DOHH2 (cell line): ENCODE results near the gene PLBD2.

Experiments used
- H3F3A ChIP-seq: fragments of 200-600 bp; sonication (generic), shearing (Covaris generic); 2 replicates; pipeline ENCODE4 v1.6.0; 2016; ENCODE audit warnings: antibody characterized with exemption, mild to moderate bottlenecking; ENCODE audit not compliant: control insufficient read depth, insufficient read depth
- H3K27ac ChIP-seq: fragments of 200-600 bp; sonication (generic); 2 replicates; pipeline ENCODE4 v1.5.1; 2014; ENCODE audit warnings: low read depth, mild to moderate bottlenecking, low read length, moderate library complexity
- H3K27me3 ChIP-seq: fragments of 200-600 bp; sonication (generic); 2 replicates; pipeline ENCODE4 v1.6.1; 2014; ENCODE audit warnings: mild to moderate bottlenecking, low read length, mixed read lengths; ENCODE audit not compliant: control insufficient read depth
- H3K36me3 ChIP-seq: fragments of 200-600 bp; sonication (generic); 2 replicates; pipeline ENCODE4 v1.6.1; 2014; ENCODE audit warnings: mild to moderate bottlenecking, low read length, moderate library complexity, mixed read lengths; ENCODE audit not compliant: control insufficient read depth
- H3K4me1 ChIP-seq: fragments of 200-600 bp; sonication (generic); 2 replicates; pipeline ENCODE4 v1.6.1; 2014; ENCODE audit warnings: mild to moderate bottlenecking, low read length, mixed read lengths; ENCODE audit not compliant: control insufficient read depth
- H3K4me2 ChIP-seq: fragments of 200-600 bp; sonication (generic); 2 replicates; pipeline ENCODE4 v1.6.0; 2014; ENCODE audit warnings: mild to moderate bottlenecking, low read length, moderate library complexity
- H3K4me3 ChIP-seq: fragments of 200-600 bp; sonication (generic); 2 replicates; pipeline ENCODE4 v1.5.1; 2014; ENCODE audit warnings: mild to moderate bottlenecking, low read length, mixed read lengths
- H3K79me2 ChIP-seq: fragments of 200-600 bp; sonication (generic); 2 replicates; pipeline ENCODE4 v1.6.1; 2014; ENCODE audit warnings: mild to moderate bottlenecking, low read length, mixed read lengths; ENCODE audit not compliant: control insufficient read depth
- H3K9me2 ChIP-seq: fragments of 200-600 bp; sonication (generic); replicated peaks from 2 replicates; pipeline ENCODE4 v1.6.1; 2014; ENCODE audit warnings: mild to moderate bottlenecking, low read length, mixed read lengths; ENCODE audit not compliant: control insufficient read depth
- H3K9me3 ChIP-seq: fragments of 200-600 bp; sonication (generic); 2 replicates; pipeline ENCODE4 v1.6.1; 2014; ENCODE audit warnings: antibody characterized with exemption, low read length, mixed read lengths; ENCODE audit not compliant: control insufficient read depth, insufficient read depth
- H4K20me1 ChIP-seq: fragments of 200-600 bp; sonication (generic); 2 replicates; pipeline ENCODE4 v1.6.0; 2014; ENCODE audit warnings: low read depth, mild to moderate bottlenecking, antibody characterized with exemption, low read length, moderate library complexity; ENCODE audit not compliant: control insufficient read depth, insufficient read depth
- CTCF ChIP-seq: fragments of 200-600 bp; sonication (generic); IDR thresholded peaks from one replicate; pipeline ENCODE4 v1.5.1; 2014; ENCODE audit warnings: antibody characterized with exemption, mild to moderate bottlenecking, low read depth, low read length; ENCODE audit not compliant: poor library complexity, severe bottlenecking
- EZH2phosphoT487 ChIP-seq: fragments of 200-600 bp; sonication (generic); IDR thresholded peaks from 2 replicates; pipeline ENCODE4 v1.6.1; 2017; ENCODE audit warnings: borderline replicate concordance, mild to moderate bottlenecking, antibody characterized with exemption, low read length, moderate library complexity, mixed read lengths

Gene PLBD2

DNA sequence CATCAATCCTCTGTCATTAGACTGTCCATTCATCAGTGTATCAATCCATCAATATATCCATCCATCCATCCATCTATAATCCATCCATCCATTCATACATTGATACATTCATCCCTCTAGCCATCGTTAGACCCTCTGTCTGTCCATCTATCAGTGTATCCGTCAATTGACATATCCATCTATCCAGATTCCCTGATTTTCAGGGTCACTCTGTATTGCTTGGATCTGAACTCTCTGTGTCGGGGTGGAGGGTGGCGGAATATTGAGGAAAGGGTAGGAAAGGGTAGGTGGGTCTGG, 80.9 kb downstream of the PLBD2 start:
- Histone ChIP-seq H3K79me2 (no peaks in the 10 kb centered on the region), H3K4me1 (no peaks in the 10 kb centered on the region), H3K9me2 (no peaks in the 10 kb centered on the region), H3K27ac (no peak overlapping the region), H3K4me2 (no peak overlapping the region), H3K27me3 (peaks cover 17% of the 10 kb centered on the region), H3K9me3 (no peaks in the 10 kb centered on the region), H3K4me3 (no peak overlapping the region), H3F3A (no peaks in the 10 kb centered on the region), H3K36me3 (no peaks in the 10 kb centered on the region), H4K20me1 (no peaks in the 10 kb centered on the region)
- TF ChIP-seq CTCF (no peak), EZH2phosphoT487 (no peak)

GRCh38 chr12:113439606-113440030, 81.2 kb downstream of the PLBD2 start:
- peak; percentile 89 for TF ChIP-seq CTCF
- no peak for TF ChIP-seq EZH2phosphoT487
- no peaks in the 10 kb centered on the region for H3K9me3 ChIP-seq
- H4K20me1 ChIP-seq: no peaks in the 10 kb centered on the region
- H3K79me2 ChIP-seq: no peaks in the 10 kb centered on the region
- no peaks in the 10 kb centered on the region for H3F3A ChIP-seq
- no peak overlapping the region for H3K27ac ChIP-seq
- H3K9me2 ChIP-seq: no peaks in the 10 kb centered on the region
- peaks cover 17% of the 10 kb centered on the region for H3K27me3 ChIP-seq
- no peaks in the 10 kb centered on the region for H3K36me3 ChIP-seq
- H3K4me1 ChIP-seq: no peaks in the 10 kb centered on the region
- no peak overlapping the region for H3K4me2 ChIP-seq
- no peak overlapping the region for H3K4me3 ChIP-seq

DNA sequence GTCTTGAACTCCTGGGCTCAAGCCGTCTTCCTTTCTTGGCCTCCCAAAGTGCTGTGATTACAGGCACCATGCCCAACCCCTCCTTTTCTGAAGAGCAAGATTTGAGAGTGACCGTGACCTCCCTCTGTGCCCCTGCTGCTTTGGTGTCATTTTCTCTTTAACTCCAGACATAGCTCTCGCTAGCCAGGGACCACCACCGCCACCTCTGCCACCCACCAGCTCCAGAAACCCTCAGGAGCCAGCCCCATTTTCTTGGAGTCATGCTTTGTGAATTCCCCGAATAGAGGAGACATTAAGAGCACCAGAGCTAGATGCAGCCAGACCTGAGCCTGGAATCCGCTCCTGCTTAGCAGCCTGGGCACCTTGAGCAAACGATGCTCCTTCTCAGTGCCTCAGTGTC, 81.9 kb downstream of the PLBD2 start:
- H3K4me2 ChIP-seq: no peak overlapping the region
- H3K9me3 ChIP-seq: no peaks in the 10 kb centered on the region
- TF ChIP-seq CTCF: no peak
- TF ChIP-seq EZH2phosphoT487: no peak
- peaks cover 17% of the 10 kb centered on the region for H3K27me3 ChIP-seq
- no peak overlapping the region for H3K27ac ChIP-seq
- H3K9me2 ChIP-seq: no peaks in the 10 kb centered on the region
- no peaks in the 10 kb centered on the region for H3K79me2 ChIP-seq
- H3K4me1 ChIP-seq: no peaks in the 10 kb centered on the region
- H3K4me3 ChIP-seq: no peak overlapping the region
- H4K20me1 ChIP-seq: no peaks in the 10 kb centered on the region
- H3F3A ChIP-seq: no peaks in the 10 kb centered on the region
- H3K36me3 ChIP-seq: no peaks in the 10 kb centered on the region
